PC-3 (cell line): ENCODE results near the gene SCYL1.

Source experiments
- EZH2phosphoT487 ChIP-seq: fragments of 300-600 bp; sonication (generic); IDR thresholded peaks from 2 replicates; pipeline ENCODE4 v1.6.1; 2018; ENCODE audit warnings: mild to moderate bottlenecking, antibody characterized with exemption, low read length, borderline replicate concordance
- TF ChIP-seq, protein P1 (sequence below): fragments of 300-600 bp; sonication (generic); conservative IDR thresholded peaks from 2 replicates; pipeline ENCODE4 v1.5.1; 2017; ENCODE audit warnings: antibody characterized with exemption, low read depth, mild to moderate bottlenecking, low read length

DNA sequence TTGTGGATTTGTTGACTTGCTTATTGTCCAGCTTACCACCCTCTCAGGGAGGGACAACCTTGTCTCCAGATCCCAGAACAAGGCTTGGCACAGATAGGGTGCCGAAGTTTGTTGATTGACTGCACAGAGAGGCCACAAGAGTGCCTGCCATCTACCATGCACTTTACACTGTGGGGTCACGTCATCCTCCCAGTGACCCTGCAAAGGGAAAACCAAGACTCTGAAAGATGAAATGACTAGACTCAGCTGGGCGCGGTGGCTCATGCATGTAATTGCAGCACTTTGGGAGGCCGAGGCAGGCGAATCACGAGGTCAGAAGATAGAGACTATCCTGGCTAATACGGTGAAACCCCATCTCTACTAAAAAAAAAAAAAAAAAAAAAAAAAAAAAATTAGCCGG, 37.9 kb downstream of the SCYL1 start:
- TF ChIP-seq, protein P1, sequence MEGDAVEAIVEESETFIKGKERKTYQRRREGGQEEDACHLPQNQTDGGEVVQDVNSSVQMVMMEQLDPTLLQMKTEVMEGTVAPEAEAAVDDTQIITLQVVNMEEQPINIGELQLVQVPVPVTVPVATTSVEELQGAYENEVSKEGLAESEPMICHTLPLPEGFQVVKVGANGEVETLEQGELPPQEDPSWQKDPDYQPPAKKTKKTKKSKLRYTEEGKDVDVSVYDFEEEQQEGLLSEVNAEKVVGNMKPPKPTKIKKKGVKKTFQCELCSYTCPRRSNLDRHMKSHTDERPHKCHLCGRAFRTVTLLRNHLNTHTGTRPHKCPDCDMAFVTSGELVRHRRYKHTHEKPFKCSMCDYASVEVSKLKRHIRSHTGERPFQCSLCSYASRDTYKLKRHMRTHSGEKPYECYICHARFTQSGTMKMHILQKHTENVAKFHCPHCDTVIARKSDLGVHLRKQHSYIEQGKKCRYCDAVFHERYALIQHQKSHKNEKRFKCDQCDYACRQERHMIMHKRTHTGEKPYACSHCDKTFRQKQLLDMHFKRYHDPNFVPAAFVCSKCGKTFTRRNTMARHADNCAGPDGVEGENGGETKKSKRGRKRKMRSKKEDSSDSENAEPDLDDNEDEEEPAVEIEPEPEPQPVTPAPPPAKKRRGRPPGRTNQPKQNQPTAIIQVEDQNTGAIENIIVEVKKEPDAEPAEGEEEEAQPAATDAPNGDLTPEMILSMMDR: no peak
- TF ChIP-seq EZH2phosphoT487: no peak
